GM18868 (cell line): ENCODE measurements around the gene TRIM52.

Experiments
- ATAC-seq: cut with Tn5 transposase; IDR thresholded peaks from one replicate; pipeline ENCODE4 v1.9.1; 2021; ENCODE audit warnings: mild to moderate bottlenecking, moderate library complexity; ENCODE audit not compliant: unreplicated experiment

Gene TRIM52

DNA sequence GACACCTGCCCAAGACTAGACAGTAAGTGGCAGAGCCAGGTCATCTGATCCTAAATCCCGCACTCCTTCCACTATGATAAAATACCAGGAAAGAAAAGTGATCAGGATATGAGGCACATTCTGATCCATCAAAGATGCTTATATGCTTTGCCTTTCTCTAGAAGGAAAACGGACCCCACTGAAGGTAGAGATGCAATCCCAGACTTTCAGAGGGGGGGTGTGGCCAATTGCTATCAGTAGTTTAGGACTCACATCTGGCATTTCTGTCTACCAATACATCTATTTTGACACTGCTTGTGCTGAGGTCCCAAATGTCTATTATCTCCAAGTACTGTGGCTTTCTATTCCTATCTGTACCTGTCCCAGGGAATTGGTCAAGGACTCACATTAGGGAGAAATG is 1.7 kb downstream of the TRIM52 start:
- ATAC-seq = no peak

DNA sequence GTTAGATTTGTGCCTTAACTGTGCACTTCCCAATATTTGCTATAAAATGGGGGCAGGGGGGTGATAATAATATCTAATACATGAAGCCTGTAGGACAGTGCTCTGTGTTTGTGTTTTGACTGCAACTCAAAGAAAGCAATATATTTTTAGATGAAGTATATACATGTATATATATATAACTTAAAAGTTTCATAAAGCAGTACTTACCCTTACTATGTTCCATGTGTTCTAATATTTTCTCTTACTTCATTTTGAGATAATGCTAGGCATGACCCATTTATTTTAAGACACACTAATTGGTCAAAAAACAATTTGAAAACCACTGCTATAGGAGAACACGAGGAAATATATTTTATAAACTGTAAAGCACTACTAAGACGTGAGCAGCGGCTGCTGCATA is 2.4 kb downstream of the TRIM52 start:
- ATAC-seq = no peak

DNA sequence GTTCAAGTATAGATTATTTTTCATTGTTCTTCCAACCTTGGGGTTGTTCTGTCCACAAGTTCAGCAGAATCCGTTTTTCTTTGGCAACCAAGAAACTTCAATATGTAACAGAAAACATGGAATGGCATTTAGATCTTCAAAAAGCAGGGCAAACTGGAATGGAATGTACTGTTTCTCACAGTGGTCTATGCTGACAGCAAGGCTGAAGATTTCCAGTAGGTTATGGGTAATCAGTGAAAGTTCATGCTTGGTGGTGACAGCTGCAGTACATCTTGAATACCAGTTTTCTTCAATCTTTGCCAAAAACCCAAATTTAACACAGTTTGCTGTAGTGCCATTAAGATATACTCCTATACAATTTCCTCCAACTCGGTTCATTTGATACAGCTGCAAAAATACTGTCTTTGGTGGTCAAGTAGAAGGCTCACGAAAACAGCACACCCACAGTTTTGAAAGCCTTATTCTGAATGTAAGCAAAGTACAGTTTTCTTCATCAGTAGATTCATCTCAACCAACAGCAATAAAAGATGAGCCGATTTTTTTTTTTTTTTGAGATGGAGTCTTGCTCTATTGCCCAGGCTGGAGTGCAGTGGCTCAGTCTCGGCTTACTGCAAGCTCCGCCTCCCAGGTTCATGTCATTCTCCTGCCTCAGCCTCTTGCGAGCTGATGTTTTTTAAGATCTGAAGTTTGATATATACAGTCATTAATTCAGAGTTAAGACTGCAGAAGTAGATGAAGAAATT is 4.9 kb downstream of the TRIM52 start:
- no peak for ATAC-seq

DNA sequence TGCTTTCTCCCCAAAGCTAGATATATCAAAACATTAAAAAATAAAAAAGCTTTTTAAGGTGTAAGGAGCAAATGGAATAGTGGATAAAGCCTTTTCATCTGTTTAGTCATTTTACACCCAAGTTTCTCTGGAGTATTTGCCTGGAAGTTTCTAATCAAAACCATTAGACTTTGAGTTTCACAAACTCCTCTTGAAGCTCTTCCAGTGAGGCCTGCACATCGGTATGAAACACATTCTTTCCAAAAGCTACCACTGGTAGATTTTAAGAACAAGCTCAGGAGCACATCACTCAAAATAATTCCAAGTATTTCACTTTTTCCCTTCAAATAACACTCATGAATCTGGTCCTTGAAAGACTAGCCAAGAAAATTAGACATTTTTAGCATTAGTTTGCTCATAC is 5.7 kb downstream of the TRIM52 start:
- no peak for ATAC-seq

DNA sequence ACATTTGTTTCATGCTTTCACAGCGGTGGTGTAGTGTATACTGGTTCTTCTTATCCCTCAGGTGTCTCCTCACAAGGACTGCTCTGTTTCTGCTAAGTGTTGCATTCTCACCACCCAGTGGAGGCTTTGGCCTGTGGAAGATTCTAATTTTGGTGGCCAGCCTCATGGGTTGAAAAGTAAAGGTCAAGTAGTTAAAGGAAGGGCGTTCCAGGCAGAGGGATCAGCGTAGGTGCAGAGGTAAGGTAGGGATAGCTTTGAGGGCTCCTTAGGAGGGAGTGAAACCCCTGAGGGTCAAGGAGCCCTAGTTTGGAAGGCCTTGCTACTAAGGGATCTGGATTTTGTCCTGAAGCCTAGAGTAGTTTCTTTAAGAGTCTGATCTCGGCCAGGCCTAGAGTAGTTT is 12.7 kb downstream of the TRIM52 start:
- ATAC-seq = no peak

DNA sequence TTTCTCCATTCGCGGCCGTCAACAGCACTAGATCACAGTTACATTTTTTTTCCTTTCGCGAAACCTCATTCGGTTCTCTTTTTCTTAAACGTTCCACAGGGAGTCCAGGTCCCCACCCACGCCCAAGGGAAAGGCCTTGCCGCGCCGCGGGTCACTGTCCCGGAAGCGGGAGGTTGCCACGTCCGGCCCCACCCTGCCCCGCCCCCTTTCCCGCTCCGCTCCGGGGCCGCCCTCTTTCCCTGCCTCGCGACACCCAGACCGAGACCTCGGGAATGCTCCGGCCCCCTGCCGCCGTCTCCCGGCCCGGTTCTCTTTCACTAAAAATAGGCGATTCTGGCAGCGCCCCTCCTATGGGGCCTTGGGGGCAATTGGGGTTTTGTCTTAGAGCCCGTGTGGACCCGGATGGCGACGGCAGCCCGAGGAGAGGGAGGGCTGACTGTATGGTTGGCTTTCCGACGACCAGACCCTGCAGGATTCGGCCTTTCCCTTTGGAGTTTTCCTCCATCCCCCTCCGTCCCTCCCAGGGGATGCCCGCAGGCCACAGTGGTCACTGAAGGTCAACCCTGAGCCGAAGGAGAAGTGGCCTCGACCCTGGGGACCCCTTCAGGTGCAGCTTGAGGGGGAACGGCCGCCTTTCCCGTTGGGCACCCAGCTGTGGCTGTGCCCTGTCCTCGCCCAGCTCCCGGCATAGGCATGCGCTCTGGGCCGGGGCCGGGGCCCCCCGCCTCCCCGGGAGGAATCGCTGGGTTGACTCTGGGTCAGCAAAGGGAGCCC is 14.5 kb downstream of the TRIM52 start:
- peak; percentile 47 for ATAC-seq

DNA sequence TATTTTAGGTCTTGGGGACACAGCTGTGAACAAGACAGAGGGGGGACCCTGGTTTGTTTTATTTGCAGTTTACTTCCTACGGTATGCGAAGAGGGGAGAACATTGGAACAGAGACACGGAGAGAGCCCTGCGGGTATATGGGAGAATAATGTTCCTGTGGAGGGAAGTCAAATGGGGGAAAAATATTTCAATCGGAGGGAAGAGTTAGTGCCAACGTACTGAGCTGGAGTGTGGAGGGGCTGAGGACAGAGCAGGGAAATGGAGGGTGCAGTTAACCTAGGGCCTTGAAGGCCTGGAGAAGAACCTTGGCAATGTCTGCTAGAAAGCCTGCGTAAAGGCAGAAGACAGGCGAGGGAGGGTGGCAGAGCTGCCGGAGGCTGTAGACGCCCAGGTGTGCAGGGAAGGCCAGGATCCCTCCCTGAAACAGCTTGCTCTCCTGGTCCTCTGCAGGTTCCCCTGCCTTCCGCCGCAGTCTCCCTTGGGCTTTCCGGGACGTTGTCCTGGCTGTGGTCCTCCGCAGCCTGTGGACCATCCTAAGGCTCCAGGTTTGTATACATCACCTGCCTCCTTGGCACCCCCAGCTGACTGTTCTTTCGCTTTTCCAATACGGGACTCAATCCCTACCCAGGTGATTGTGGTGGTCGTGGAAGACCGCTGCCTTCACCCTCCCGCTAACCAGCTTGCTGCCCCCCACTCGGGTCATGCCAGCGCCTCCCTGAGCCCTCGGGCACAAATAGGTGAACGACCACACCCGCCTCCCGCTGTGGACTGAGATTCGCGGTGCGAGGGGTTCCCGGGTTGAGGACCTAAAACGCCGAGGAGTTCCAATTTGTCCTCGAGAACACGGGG is 15.3 kb downstream of the TRIM52 start:
- peak; percentile 3 for ATAC-seq

DNA sequence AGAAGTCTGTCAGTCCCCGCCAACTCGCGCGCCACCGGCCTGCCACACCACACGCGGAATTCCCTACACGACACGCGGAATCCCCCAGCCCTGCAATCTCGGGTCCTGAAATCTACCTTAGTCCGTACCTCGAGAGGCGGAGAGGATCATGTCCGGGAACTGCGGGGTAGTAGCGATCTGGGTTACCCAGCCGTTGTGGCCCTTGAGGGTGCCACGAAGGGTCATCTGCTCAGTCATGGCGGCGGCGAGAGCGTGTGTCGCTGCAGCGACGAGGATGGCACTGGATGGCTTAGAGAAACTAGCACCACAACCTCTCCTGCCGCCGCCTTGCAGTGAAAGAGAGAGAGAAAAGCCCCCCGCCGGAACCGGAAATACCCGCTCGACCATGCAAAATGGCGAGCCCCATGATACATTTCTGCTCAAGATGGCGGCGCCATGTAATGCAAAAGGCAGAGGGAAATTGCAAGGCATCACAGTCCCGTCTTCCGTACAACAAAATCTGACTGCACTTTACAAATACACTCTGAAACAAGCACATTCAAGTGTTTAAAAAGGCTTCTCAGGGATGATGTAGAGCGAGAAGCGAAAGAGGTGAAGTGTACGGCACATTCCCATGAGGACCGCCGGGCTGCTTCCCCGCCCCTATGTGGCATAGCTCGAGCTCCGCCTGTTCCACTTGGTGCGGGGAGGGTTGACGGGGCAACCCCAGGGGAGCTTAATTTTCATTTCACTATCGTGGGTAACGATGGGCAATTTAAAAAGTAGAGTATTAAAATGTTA is 17.2 kb downstream of the TRIM52 start, which contains the start of gene RACK1:
Gene RACK1 (minus strand): TSS at position 343 of the 780 bp plus-strand sequence. CDS start 106 bp downstream, at position 237.
- peak; percentile 67 for ATAC-seq

DNA sequence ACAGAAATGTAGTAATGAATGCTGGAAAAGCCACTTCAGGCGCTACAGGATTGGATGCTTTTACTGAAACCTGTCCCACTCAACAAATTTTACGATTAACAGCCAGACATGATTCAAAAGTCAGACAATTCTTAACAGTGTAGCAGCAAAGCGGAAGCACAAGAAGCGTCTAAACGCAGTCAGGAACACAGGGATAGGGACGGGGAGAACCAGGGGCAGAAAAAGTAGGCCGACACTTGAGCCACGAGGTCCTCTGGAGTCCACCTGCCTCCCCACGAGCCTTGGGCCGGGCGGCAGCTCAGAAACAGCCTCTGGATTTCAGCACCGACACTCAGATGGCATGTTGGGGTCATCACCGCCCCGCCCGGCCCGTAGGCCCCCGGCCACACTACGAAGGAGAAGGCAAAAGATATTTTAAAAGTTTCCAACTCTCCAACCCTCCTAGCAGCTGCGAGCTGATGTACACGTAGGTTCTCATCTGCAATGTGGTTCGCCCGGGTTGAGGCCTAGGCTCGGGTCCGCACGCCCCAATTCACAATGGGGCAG is 17.9 kb downstream of the TRIM52 start:
- ATAC-seq = no peak

DNA sequence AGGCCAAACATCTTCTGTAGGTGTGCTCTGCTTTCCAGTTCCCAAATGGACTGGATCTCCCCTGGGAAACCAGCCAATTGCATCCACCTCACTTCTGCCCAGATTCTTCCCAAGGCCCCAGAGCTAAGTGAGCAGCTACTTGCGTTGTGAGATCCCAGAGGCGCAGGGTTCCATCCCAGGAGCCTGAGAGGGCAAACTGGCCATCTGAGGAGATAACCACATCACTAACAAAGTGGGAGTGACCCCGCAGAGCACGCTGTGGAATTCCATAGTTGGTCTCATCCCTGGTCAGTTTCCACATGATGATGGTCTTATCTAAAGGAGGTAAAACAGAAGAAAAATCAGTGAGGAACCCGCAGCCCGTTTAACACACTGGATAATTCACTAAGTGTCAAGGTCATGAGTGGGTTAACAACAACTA is 18.9 kb downstream of the TRIM52 start:
- ATAC-seq = no peak

DNA sequence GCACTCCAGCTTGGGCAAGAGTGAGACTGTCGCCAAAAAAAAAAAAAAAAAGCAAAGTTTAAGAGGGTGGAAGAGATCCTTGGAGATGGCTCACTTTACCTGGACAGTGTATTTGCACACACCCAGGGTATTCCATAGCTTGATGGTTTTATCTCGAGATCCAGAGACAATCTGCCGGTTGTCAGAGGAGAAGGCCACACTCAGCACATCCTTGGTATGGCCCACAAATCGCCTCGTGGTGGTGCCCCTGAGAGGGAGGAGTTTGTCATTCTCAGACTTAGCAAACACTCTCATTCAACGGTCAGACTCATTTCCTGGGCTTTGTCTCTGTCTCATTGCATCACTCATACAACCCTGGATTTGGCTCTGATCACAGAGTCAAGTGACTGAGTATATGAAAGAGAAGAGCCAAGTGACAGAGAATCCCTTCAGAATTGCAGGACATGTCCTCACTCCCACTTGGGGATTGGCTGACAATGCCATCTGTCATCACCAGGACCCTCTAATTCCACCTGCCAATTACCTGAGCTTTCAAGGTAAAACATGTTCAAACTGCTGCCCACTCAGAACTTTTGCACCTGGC is 19.5 kb downstream of the TRIM52 start:
- ATAC-seq = no peak

DNA sequence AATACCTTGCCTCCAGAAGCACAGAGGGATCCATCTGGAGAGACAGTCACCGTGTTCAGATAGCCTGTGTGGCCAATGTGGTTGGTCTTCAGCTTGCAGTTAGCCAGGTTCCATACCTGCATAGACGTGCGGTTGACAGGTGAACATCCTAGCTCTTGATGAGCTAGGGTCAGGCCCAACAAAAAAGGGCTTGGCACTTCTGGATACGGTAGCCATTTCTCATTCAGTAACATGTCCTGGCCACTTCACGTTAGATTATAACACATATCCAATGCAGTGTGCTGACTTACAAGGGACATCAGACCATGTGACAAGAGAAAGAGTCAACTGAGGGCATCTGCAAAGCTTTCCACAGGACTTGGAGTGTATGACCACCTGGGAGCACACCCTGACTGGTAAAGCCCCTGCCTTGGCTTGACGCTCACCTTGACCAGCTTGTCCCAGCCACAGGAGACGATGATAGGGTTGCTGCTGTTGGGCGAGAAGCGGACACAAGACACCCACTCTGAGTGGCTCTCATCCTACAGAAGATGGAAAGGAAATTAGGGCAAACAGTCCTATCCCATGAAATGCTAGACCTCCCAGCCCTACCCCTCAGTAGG is 21.8 kb downstream of the TRIM52 start:
- ATAC-seq = no peak

DNA sequence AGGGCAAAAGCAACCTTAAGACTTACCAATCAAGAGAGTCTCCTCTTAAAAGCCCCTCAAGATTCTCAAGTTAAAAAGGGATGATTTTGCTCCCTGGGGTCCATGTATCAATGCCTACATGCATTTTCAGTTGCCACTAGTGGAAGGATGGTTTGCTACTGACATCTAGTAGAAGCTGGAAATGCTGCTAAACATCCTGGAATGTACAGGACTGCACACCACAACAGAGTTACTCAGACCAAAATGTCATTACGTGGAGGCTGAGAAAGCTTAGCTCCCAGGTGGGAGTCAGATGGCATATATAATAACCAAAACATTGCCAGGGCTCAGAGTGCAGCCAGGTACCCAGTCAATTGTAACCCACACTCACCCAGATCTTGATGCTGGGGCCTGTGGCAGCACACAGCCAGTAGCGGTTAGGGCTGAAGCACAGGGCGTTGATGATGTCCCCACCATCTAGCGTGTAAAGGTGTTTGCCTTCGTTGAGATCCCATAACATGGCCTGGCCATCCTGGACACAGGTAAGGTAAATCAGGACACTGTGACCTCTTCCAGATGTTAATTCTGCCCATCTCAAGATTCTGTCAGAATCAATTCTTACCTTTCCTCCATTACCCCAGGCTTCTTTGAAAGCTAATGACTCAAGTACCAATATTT is 23.1 kb downstream of the TRIM52 start:
- ATAC-seq = no peak

DNA sequence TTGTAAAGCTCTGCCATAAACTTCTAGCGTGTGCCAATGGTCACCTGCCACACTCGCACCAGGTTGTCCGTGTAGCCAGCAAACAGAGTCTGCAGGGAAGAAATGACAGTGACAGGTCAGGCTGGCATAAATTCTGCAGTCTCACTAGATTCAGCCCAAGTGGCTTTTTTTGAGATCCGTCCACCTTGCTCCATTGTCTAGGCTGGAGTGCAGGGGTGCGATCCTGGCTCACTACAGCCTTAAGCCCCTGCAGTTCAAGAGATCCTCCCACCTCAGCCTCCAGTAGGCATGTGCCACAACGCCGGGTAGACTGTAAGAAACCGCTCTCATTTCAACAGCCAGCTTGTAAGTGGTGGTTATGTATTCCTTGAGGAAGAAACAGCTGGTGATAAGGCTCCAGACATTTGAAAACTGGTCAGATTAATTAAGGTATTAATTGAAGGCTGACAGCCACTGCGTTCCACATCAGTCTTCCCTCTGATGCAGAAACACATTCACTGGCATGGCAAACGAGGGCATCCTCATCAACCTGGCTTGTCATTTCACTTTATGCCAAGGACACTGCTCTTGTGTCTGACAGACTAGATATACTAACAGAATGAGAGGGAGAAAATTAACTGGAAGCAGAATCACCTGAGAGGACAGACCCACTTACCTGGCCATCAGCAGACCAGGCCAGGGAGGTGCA is 23.8 kb downstream of the TRIM52 start:
- no peak for ATAC-seq

DNA sequence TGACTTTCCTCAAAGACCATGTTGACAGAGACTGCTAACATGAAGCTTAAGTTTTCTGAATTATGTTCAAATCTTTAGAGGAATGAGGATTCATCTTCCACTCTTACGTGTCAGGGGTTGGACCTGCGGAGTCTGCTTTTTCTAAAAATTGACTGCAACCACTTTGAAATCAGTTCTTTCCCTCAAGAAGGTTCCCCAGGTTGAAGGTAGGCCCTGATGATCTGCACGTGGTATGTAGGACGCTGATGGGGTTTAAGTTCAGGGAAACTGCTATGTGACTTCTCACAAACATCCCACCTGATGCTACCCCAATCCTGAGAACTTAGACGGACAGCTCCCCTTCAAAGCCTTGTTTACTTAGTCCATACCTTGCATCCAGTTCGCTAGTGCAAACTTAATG is 24.5 kb downstream of the TRIM52 start:
- ATAC-seq = no peak

DNA sequence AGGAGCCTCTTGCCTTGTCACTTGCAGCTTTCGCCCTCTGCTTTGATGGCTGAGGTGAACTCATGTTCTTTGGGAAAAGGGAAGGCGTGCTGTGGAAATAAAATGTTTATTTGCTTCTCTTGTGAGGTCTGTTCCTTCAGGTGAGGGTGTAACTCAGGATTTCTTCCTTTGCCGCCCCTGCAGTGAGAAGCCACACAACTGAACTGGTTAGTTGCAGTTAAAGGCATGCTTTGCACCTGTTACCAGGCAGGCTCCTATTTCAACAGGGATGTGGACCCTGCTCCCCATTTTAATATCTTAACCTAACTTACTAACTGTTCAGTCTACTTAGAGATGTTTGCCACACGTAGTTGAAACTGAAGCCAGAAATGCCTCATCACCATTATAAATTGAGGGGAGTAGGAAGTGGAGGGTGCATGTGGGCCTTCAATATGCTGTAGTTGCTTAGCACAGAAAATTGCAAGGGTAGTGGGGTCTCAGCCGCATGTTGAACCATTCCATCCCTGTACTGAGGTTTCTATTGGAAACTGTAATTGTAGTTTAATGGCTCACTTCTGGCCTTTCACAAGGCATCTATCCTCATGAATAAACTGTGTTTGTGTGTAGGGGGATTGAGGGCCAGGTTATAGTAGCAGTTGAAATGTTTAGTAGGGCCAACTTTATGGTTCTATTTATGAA is 25.1 kb downstream of the TRIM52 start:
- no peak for ATAC-seq

DNA sequence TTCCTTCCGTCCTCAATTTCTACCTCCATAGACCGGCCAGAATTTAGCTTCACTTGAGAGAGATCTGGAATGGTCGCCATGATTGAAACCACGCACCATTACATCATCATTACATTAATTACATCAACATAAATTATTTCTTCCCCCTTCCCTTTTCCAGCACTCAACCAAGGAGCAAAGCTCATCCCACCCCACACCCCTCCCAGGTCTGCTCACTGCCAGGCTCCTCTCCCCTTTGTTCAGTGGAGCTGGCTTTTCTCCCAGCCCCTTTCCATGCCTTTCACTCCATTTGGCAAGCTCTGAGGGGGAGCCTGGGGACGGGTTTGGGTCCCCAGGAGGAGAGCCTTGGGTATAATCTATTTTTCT is 25.6 kb downstream of the TRIM52 start:
- ATAC-seq = no peak
